Activated CD4-positive, CD25-positive, alpha-beta regulatory T cell treated with anti-CD3 and anti-CD28 coated beads, Interleukin-2, amount 50 U/mL, for 72 hours (primary cell): Measurements from ENCODE around the gene MATK.

Source experiments
- DNase-seq: peaks from one replicate; pipeline ENCODE4 v3.0.0; 2021

MATK gene

DNA sequence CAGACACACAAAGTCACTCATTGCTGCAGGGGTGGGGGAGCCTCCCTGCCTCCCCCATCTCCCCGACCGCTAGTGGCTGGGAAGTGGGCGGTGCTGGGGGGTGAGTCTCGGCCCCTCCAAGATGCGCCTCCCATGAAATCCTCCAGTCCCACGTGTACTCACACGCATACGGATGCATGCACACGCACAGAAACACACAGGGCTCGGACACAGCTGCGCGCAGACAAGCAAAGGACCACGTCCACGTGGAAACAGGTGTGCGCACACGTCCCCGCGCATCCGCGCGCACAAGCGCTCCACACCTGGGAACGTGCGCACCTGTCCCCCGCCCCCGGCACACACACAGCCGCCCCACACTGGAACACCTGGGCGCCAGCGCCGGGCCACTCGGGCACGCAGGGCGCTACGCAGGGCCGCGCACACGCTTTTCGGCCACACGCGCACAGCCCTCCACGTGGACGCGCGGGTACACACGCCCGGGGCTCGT lies 687 bp downstream of the MATK start:
- no peak for DNase-seq

DNA sequence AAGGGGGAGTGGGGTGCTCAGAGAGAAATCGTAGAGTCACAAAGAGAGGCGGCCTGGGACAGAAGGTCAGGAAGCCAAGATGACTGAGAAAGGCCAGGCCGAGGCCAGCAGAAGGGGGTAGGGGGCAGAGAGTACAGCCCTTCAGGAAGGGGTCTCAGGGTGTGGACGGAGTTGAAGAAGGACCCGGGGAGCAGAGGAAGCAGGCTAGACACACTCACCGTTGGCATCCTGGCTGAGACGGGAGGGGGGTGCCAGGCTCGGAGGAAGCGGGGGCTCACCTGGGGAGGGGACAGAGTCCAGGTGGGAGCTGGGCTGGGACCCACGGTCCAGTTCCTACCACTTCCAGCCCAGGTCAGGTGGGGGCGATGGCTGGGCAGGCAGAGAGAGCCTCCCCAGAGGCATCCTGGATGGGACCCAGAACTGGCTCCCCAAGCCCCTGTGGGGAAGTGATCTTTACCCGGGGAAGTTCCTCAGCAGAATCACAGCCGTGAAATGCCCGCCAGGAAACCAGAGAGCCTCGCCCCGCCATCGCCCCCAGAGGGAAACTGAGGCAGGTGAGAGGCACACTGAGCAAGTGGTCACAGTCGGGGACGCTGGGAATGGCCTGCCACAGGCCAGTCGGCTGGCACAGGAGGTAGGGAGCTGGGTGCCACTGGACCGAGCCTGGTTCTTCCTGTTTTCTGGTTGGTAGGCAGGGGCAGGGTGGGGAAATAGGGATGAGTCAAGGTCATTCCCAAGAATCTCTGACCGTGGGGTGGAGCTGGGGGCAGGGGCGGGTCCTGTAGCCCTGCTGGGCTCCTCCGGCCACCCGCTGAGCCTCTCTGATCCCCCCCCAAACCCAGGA lies 1.4 kb downstream of the MATK start:
- DNase-seq = no peak

DNA sequence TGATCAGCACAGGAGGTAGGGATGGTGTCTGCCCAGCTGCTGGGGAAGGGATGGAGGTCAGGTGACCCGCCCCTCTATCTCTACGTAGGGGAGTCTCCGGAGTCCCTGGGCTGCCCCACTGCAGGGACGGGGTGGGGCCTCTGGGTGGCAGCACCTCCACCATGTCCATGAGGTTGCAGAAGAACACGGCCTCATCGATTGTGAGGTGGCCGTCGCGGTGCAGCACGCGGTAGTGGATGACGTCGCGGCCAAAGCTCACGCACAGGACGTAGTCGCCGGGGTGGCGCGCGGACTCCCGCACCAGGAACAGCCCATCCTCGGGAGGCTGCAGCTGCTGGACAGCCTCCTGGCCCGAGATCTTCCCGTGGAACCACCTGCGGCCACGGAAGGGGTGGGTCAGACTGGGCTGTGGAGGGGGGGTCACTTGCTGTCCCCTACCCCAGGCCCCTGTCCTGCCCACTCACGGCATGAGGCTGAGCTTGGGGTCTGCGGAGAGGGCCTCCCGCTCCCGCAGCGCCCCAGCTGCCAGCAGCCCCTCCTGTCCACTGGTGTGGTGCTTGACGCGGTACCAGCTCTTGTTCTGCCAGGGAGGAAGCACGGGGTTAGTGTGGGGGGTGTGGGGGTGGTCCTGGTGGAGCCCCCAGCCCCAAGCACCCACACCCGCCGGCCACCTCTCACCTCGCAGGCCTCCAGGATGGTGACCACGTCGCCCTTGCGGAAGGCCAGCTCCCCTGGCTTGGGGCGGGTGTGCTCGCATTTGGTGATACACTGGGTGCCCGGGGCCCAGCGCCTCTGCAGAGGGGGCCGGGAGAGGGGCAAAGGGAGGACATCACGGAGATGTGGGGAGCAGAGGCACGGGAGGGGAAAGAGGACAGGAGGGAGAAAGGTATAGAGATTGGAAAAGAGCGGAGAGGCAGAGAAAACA lies 2.3 kb downstream of the MATK start:
- DNase-seq = no peak

DNA sequence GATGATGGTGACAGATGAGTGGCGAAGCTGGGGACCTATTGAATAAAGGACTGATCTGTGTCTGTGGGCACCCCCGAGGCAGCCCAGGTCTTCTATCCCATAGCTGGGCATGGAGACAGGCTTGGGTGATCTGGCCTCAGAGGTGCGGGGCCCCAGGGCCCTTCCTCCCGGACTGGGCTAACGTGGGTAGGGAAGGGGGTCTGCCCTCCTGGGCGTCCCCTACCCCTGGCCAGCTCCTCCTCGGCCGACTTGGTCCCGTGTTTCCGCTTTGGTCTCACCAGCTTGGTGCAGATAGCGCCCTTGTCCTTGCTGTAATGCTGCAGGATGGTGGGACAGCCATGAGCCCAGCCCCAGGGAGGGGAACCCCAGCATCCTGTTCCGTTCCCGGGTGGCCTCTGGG lies 3.3 kb downstream of the MATK start:
- DNase-seq = no peak

DNA sequence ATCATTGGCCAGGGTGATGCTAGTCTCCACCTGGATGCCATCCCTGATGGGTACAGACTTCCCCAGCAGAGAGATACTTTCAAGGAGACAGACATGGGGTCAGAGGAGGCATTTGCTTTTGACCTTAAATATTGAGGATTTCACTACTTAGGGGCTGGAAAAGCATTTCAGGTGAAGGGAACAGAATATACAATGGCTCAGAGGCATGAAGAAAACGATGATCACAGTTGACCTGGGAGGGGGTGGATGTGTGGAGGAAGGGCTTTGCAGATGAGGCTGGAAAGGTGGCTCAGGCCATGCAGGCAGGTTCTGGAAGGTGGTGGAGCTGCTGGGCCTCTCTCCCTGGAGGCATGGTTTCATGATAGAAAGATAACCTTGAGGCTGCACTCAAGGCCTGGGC lies 3.9 kb downstream of the MATK start:
- no peak for DNase-seq

DNA sequence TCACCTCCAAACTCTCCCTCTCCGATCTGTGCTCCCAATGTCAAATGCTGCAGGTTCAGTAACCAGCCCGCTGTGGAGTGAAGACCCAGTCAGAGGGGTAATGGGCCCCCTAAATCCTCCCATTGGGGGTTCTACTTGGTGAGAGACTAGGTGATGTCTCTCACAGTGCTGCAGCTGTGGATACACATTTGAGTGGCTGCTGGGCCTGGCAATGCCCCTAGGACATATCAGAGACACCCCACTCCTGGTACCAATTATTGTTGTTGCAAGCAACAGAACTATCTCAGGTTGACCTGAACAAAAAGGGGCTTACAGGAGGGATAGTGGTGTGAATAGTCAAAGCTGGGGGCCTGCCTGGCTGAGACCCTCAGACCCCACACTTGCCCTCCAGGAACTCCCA lies 4.6 kb downstream of the MATK start:
- no peak for DNase-seq

DNA sequence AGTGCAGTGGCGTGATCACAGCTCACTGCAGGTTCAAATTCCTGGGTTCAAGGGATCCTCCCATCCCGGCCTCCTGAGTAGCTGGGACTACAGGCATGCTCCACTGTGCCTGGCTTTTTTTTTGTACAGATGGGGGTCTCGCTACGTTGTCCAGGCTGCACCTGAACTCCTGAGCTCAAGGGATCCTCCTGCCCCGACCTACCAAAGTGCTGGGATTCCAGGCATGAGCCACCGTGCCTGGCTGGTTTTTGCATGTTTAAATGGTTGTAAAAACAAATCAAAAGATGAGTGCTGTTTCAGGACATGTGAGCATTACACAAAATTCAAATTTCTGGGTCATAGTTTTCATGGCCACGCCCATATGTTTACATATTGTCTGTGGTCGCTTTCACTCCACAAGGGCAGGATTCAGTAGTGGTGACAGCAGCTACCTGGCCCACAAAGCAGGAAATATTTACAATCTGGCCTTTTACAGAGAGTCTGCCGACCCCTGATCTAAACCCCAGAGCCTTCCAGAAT lies 5.3 kb downstream of the MATK start:
- DNase-seq = no peak

DNA sequence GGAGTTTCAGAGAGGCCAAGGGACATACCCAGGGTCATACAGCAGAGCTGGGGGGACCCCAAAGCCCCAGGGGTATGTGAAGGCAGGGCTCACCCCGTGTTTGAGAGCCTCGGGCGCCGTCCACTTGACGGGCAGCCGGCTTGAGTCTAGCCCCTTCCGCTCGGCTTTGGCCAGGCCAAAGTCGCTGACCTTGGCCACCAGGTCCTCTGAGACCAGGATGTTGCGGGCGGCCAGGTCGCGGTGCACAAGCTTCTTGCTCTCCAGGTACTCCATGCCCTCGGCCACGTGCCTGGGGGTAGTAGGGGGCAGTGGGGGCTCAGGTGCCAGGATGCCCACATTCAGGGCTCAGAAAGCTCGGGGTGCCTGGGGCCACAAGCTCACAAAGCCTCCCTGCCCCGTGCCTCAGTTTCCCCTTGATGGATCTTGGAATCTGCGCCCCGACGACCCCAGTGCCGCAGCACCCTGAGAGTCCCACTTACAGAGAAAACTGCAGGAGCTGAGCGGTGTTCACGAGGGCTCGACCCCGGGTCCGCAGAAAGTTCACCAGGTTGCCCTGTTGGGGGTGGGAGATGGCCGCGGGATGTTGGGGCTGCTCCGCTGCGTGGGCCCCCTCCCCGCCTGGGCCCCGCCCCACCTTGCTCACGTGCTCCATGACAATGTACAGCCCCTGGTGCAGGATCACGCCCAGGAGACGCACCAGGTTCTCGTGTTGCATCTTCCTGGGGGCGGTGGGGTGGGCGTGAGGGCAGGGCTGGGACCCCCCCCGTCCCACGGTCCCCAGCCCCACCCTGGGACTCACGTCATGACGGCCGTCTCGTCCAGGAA lies 7.1 kb downstream of the MATK start:
- DNase-seq = no peak

DNA sequence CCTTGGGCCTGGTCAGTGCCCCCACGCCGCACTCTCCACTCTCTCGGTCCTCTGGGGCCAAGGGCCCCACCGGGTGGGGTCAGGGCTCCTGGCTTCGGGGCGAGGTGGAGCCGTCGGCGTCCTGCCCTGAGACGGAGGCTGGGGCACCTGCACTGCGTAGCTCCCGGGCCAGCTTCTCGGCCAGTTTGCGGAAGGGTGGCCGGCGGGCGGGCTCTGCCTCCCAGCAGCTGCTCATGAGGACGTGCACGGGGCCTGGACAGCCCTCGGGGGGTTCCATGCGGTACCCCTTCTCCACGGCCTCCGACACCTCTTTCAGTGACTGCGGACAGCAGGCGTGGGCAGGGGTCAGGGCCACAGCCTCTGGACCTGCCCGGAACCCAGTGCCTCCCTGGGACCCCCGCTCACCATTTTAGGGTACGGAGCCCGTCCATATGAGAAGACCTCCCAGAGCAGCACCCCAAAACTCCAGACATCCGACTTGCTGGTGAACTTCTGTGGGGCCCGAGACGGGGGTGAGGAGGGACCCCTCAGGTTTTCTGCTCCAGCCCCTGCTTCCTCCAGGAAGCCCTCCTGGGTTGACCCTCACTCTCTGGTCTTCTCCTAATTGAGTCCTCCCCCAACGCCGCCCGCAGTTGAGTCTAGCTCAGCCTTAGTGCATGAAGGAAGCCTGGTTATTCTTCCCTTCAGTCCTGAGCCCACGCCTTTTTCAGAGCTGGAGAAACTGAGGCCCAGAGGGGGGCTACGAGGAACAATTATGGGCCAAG lies 7.9 kb downstream of the MATK start:
- DNase-seq = no peak

DNA sequence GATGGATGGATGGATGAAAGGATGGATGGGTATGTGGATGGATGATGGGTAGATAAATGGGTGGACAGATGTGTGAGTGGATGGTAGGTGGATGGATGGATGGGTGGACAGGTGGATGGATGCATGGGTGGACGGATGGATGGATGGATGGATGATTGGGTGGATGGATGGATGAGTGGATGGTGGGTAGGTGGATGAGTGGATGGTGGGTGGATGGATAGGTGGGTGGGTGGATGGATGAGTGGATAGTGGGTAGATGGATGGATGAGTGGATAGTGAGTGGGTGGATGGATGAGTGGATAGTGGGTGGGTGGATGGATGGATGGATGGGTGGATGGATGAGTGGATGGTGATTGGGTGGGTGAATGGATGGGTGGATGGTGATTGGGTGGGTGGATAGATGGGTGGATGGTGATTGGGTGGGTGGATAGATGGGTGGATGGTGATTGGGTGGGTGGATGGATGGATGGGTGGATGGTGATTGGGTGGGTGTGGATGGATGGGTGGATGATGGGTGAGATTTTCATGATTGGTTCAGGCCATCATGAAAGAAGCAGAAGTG lies 9.6 kb downstream of the MATK start:
- no peak for DNase-seq

DNA sequence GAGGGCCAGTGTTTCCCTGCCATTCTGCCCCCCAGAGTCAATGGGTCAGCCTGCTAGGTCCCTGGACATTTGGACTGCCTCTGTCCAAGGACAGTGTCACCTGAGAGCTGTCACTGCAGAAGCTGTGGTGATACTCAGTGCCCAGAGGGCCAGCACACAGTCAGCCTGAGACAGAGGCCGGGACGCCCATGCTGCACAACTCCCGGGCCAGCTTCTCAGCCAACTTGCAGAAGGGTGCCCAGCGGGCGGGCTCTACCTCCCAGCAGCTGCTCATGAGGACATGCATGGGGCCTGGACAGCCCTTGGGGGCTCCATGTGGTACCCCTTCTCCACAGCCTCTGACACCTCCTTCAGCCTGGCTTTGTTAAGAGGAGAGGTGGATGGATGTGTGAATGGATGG lies 10.3 kb downstream of the MATK start:
- DNase-seq = no peak

DNA sequence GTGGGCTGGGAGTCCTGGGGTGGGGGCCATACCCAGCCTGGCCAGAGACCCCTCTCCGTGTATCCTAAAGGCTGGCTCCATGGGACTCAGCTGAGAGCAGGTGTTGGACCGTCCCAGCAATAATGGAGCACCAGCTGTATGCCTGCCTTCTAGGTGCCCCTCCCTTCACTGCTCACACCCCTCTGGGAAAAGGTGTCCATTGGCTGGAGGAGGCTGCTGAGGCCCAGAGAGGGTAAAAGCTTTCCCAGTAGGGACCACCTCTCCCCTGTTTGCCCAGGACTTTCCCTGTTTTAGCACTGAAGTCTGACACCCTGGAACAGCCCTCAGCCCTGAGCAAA lies 10.8 kb downstream of the MATK start:
- DNase-seq = no peak

DNA sequence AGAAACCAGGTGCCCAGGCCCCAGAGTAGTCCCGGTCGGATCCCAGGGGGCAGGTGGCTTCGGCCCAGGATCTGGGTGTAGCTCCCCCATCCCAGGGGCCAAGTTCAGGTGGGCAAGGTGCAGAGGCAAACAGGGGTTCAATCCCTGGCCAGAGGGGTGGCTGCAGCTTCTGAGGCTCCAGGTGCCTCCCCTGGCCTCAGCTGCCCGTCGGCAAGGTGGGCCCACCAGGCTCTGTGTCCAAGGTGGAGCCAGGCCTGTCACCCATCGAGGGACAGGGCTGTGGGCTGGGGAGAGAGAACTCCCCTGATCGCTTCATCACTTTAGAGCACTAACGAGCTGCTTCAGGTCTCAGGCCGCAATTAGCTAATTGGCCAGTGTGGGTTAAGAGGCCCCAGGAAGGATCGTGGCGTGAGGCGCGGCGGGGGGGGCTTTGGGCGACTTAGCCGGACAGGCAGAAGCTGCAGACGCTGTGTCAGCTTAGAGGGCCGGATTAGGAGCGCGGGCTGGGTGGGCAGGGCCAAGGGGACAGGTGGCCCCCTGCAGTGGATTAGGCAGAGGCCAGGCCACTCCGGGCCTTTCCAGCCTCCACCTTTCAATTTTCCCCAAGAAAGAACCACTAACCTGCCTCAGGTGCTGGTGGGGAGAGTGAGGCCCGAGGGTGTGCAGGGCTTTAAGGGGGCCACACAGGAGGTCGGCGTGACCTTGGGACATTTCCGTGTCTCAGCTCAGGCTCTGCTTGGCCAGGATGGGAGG lies 11.4 kb downstream of the MATK start:
- DNase-seq = no peak

DNA sequence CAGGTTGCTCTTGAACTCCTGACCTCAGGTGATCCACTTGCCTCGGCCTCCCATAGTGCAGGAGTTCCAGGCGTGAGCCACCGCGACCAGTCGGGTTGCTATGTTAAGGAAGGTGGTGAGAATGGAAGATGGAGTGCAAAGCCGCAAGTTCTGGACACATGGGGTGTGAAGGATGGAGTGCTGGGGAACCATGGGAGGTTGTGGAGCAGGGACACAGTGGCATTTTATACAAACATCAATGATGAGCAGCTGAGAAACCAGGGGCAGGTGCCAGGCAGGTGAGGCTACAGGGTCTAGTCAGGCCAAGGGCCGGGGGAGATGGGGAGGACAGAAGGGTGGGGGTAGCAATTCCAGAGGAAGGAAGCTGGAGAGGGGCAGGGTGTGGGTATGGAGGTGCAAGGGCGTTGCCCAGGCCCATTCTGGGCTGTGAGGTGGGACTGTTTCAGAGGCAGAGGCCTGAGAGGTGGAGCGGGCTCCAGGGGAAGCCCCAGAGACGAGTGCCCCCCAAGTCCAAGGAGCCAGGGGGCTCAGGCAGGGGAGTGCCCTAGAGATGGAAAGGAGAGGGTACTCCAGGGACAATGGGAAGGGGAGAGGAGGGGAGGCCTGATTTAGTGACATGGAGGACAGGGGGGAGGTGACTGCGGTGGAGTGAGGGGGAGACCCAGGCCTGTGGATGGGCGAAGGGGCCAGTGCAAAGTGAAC lies 12.2 kb downstream of the MATK start:
- DNase-seq = no peak

DNA sequence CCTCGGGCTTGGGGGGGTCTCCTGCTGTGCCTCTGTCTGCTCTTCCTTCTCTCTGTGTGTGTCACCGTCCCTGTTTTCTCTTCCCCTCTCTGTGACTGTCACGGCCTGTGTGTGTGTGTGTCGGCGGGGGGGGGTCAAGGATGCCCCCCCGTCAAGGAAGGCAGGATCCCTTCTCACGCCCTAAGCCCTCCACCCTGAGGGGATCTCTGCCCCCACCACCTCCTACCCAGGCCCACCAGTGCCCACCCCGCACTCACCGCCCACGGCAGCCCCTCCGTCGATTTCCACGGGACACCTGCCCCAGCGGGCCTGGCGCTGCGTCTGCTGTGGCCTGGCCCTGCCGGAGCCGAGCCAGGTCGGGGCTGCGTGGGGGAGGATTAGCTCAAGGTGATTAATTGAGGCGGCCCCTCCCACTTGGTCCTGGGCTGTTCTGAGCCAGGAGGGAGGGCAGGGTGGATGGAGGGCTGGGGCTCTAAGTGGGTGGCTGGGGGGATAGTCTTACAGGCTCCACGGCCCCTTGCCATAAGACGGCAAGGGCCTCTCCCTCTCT lies 14.2 kb downstream of the MATK start, which contains the start of gene RAX2:
Gene RAX2, minus strand, starts transcription at position 323 of the 550 bp plus-strand sequence. CDS start 486 bp downstream, outside the sequence.
- no peak for DNase-seq

DNA sequence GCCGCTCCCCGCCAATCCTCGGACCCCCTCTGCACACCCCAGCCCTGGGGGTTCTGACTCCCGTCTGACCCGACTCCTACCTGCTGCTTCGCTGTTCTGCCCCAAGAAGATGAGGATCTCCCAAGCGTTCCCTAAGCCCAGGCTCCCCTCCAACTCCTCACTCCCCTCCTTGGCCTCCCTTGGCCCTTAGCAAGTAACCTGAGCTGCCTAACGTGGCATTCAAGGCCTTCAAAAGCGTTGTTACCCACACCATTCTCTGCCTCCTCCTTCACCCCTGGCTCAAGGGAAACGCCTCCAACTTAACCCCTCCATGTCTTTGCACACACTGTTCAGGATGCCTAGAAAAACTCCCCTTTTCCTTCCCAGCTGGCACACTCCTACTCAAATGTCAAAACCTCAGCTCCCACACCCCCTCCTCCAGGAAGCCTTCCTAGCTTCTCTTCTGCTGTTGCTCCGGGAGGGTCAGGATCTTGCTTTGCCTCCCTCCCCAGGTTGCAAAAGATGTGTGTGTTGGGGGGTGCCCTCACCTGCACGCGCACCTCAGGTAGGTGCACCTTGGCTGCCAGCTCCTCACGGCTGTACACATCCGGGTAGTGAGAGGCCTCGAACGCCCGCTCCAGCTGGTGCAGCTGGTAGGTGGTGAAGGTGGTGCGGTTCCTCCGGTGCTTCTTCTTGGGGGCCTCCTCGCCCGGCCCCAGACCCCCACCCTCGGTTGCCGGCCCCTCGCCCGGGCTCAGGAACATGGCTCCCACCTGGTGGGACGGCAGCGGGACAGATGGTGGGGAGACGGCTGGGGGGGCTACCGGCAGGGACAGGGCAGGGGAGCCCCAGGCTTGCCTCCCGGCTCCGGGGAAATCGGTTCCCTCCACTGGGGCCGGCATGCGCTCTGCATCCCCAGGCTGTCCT lies 14.9 kb downstream of the MATK start:
- DNase-seq = no peak

DNA sequence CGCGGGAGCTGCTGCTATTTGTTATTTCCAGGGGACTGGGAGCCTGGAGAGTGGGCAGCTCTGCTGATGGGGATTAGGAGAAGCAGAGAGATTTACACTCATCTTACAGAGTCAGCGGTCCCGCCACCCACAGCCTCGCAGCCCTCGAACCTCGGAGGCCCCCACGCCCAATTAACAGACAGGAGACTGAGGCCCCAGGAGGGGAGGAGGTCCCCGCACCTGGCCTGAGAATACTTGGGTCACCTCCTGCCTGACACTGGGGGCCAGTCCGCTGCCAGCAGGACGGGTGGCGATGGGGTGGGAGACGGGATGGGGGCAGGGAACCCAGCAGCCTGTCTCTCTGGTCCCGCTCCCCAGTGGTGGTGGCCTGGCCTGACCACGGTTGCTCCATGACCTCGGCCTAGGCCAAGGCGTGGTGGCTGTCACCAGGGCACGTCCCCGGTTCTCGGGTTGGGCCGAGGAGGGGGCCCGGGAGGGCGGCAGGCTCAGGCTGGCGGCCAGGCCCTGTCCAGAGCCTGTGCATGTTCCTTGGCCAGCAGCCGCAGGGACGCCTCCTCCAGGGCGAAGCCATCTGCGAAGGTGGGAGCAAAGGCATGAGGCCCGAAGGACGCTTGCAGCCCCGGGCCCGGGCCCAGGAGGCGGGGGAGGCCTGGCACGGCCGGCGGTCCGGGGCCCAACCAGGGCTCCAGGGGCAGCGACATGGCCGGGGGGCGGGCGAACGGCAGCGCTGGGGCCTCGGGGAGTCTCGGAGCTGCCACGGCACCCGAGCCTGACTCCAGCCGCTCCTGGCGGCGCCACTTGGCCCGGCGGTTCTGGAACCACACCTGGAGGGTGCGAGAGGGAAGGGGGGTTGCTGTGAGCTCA lies 15.8 kb downstream of the MATK start:
- DNase-seq = no peak

DNA sequence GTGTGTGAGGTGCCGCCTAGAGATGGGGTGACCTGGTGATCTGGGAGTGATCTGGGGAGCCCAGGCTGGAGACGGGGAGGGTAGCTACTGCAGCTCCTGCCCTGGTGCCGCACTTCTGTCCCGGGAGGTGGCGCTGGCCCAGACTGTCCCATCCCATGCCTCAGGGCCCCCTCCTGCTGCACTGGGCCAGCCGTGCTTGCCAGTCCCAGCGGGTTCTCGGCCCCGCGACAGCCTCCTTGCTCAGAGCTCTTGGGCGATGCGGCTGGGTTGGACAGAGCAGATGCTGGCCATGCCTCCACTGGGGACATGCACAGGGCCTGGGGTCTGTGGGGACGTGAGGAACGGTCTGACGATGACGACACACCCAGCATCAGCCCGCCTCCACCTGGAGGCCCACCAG lies 16.7 kb downstream of the MATK start:
- no peak for DNase-seq
